H9 (cell line): Measurements from ENCODE around the gene MED13L. TPM values are rescaled to one million over a fixed set of nuclear protein-coding genes. Genes with fewer than 3 reads are reported as not detected.

Experiments used
- DNase-seq: peaks from one replicate; pipeline ENCODE4 v3.0.0-alpha.2; 2017
- H2AFZ ChIP-seq: one replicate; pipeline ENCODE4 v1.6.1; 2013; ENCODE audit warnings: mild to moderate bottlenecking, low read length, control low read depth, moderate library complexity
- H2AK5ac ChIP-seq: 2 replicates; pipeline ENCODE4 v1.6.1; 2013; ENCODE audit warnings: low read length, control low read depth, mixed read lengths; ENCODE audit not compliant: insufficient read length
- H2BK120ac ChIP-seq: one replicate; pipeline ENCODE4 v1.6.1; 2013; ENCODE audit warnings: low read depth, mild to moderate bottlenecking, low read length, control low read depth, inconsistent platforms; ENCODE audit not compliant: poor library complexity, severe bottlenecking
- H2BK12ac ChIP-seq: 2 replicates; pipeline ENCODE4 v1.6.1; 2013; ENCODE audit warnings: low read length, control low read depth, mixed read lengths, low read depth; ENCODE audit not compliant: insufficient read length
- H2BK15ac ChIP-seq: 2 replicates; pipeline ENCODE4 v1.6.1; 2013; ENCODE audit warnings: low read depth, low read length, control low read depth
- H2BK20ac ChIP-seq: one replicate; pipeline ENCODE4 v1.6.1; 2013; ENCODE audit warnings: low read depth, mild to moderate bottlenecking, low read length, control low read depth, inconsistent platforms; ENCODE audit not compliant: poor library complexity, severe bottlenecking
- H2BK5ac ChIP-seq: 2 replicates; pipeline ENCODE4 v1.6.1; 2013; ENCODE audit warnings: low read length, control low read depth, mixed read lengths; ENCODE audit not compliant: insufficient read length
- H3K14ac ChIP-seq: 2 replicates; pipeline ENCODE4 v1.6.1; 2013; ENCODE audit warnings: low read length, control low read depth; ENCODE audit not compliant: insufficient read depth
- H3K18ac ChIP-seq: 2 replicates; pipeline ENCODE4 v1.6.1; 2013; ENCODE audit warnings: low read depth, mild to moderate bottlenecking, mixed read lengths, low read length, control low read depth; ENCODE audit not compliant: insufficient read length
- H3K23ac ChIP-seq: 2 replicates; pipeline ENCODE4 v1.6.1; 2013; ENCODE audit warnings: low read length, control low read depth, mixed read lengths, low read depth; ENCODE audit not compliant: insufficient read length
- H3K23me2 ChIP-seq: 2 replicates; pipeline ENCODE4 v1.6.1; 2013; ENCODE audit warnings: low read depth, mild to moderate bottlenecking, mixed read lengths, low read length, control low read depth; ENCODE audit not compliant: insufficient read length, poor library complexity, severe bottlenecking
- H3K27ac ChIP-seq: 2 replicates; pipeline ENCODE4 v1.5.1; 2013; ENCODE audit warnings: low read length, control low read depth, mixed read lengths, low read depth; ENCODE audit not compliant: insufficient read length
- H3K27me3 ChIP-seq: 2 replicates; pipeline ENCODE4 v1.6.1; 2013; ENCODE audit warnings: low read length, control low read depth, inconsistent platforms; ENCODE audit not compliant: insufficient read depth
- H3K4ac ChIP-seq: 2 replicates; pipeline ENCODE4 v1.6.1; 2013; ENCODE audit warnings: low read depth, mild to moderate bottlenecking, control low read depth, inconsistent platforms, low read length, moderate library complexity
- H3K4me1 ChIP-seq: 2 replicates; pipeline ENCODE4 v1.6.1; 2013; ENCODE audit warnings: low read length, control low read depth, inconsistent platforms; ENCODE audit not compliant: insufficient read depth
- H3K4me2 ChIP-seq: 2 replicates; pipeline ENCODE4 v1.6.1; 2013; ENCODE audit warnings: low read length, control low read depth, mixed read lengths; ENCODE audit not compliant: insufficient read length, insufficient read depth
- H3K56ac ChIP-seq: 2 replicates; pipeline ENCODE4 v1.6.1; 2013; ENCODE audit warnings: low read depth, mild to moderate bottlenecking, mixed read lengths, low read length, control low read depth; ENCODE audit not compliant: insufficient read length
- H3K79me1 ChIP-seq: 2 replicates; pipeline ENCODE4 v1.6.1; 2013; ENCODE audit warnings: low read depth, mild to moderate bottlenecking, moderate library complexity, low read length, control low read depth, inconsistent platforms; ENCODE audit not compliant: insufficient read depth, poor library complexity, severe bottlenecking
- H3K79me2 ChIP-seq: 2 replicates; pipeline ENCODE4 v1.6.1; 2013; ENCODE audit warnings: low read length, control low read depth, inconsistent platforms; ENCODE audit not compliant: insufficient read depth
- H3K9ac ChIP-seq: 2 replicates; pipeline ENCODE4 v1.6.1; 2013; ENCODE audit warnings: low read length, control low read depth, mixed read lengths; ENCODE audit not compliant: insufficient read length; ENCODE audit errors: extremely low read depth
- H3K9me3 ChIP-seq: one replicate; pipeline ENCODE4 v1.6.1; 2013; ENCODE audit warnings: low read depth, low read length, inconsistent platforms; ENCODE audit not compliant: control insufficient read depth
- H3T11ph ChIP-seq: one replicate; pipeline ENCODE4 v1.6.1; 2013; ENCODE audit warnings: mild to moderate bottlenecking, low read length, control low read depth, inconsistent platforms
- H4K20me1 ChIP-seq: one replicate; pipeline ENCODE4 v1.6.1; 2013; ENCODE audit not compliant: control insufficient read depth, insufficient read length, insufficient read depth
- H4K5ac ChIP-seq: 2 replicates; pipeline ENCODE4 v1.6.1; 2013; ENCODE audit warnings: low read depth, mild to moderate bottlenecking, mixed read lengths, low read length, control low read depth; ENCODE audit not compliant: insufficient read length
- H4K8ac ChIP-seq: replicated peaks from 2 replicates; pipeline ENCODE4 v1.6.1; 2013; ENCODE audit warnings: low read length, control low read depth, mixed read lengths, low read depth; ENCODE audit not compliant: insufficient read length
- H4K91ac ChIP-seq: 2 replicates; pipeline ENCODE4 v1.6.1; 2013; ENCODE audit warnings: low read depth, mild to moderate bottlenecking, moderate library complexity, mixed read lengths, low read length, control low read depth; ENCODE audit not compliant: insufficient read length
- H3K27ac Mint-ChIP-seq, 3 experiments: 2 replicates in 2 of 3; 3 replicates in 1 of 3; pipeline ENCODE4 v1.8.0; 2020 to 2021; ENCODE audit warnings: mixed read lengths in 3 of 3, mild to moderate bottlenecking in 1 of 3, moderate library complexity in 1 of 3
- H3K27me3 Mint-ChIP-seq: 2 replicates; pipeline ENCODE4 v1.8.0; 2021; ENCODE audit warnings: low read depth, mild to moderate bottlenecking, moderate library complexity, mixed read lengths
- H3K36me3 Mint-ChIP-seq, 3 experiments: 2 replicates in 2 of 3; 3 replicates in 1 of 3; pipeline ENCODE4 v1.8.0; 2020 to 2021; ENCODE audit warnings: low read depth in 3 of 3, mixed read lengths in 3 of 3; ENCODE audit not compliant: insufficient read depth in 1 of 3
- H3K4me1 Mint-ChIP-seq, 2 experiments: 2 replicates each; pipeline ENCODE4 v1.8.0; 2020; ENCODE audit warnings: mixed read lengths in 2 of 2
- H3K4me3 Mint-ChIP-seq, 2 experiments: 2 replicates in 1 of 2; 3 replicates in 1 of 2; pipeline ENCODE4 v1.8.0; 2020 to 2021; ENCODE audit warnings: mild to moderate bottlenecking in 2 of 2, mixed read lengths in 2 of 2, moderate library complexity in 1 of 2
- H3K9me3 Mint-ChIP-seq, 2 experiments: 2 replicates in 1 of 2; 3 replicates in 1 of 2; pipeline ENCODE4 v1.8.0; 2020; ENCODE audit warnings: mild to moderate bottlenecking in 2 of 2, mixed read lengths in 2 of 2, moderate library complexity in 1 of 2
- WGBS: extraction: QIAGEN DNeasy Blood & Tissue Kit; methylation state at CpG from one replicate; pipeline ENCODE4 v1.1.7; 2013; ENCODE audit warnings: missing lambda C conversion rate, low lambda C conversion rate, mixed read lengths; ENCODE audit not compliant: insufficient read length; ENCODE audit errors: extremely low coverage; 5-methylcytosine and 5-hydroxymethylcytosine counted together
- total RNA-seq: library from RNA; stranded (reverse); gene quantifications from 2 replicates; pipeline ENCODE4 v1.2.1, GENCODE V29; 2021
- TF ChIP-seq, protein P1 (sequence below): fragments of 200-600 bp; sonication (generic); conservative IDR thresholded peaks from 3 replicates; pipeline ENCODE4 v1.8.0; 2021; ENCODE audit warnings: antibody characterized with exemption, mild to moderate bottlenecking

MED13L gene
- total RNA-seq, 1 experiment from 2014 or later: 52.4 TPM

GRCh38 chr12:115918763-115919162 is 358.7 kb downstream of the MED13L start:
- no peak overlapping the region for H3K4ac ChIP-seq
- no CpG with 5 or more reads among the region's 7 CpGs for WGBS
- no peaks in the 10 kb centered on the region for H3K79me1 ChIP-seq
- peaks cover 25 to 26% of the 10 kb centered on the region in 2 experiments for H3K9me3 Mint-ChIP-seq
- peaks cover 3% of the 10 kb centered on the region; the same call in 1 of the 2 replicates for H3K4me1 ChIP-seq
- H2BK12ac ChIP-seq: no peak overlapping the region
- H2BK15ac ChIP-seq: no peak overlapping the region
- peaks cover 4 to 6% of the 10 kb centered on the region in 2 experiments for H3K4me1 Mint-ChIP-seq
- no peaks in the 10 kb centered on the region for H4K20me1 ChIP-seq
- H3K27me3 Mint-ChIP-seq: peaks cover 42% of the 10 kb centered on the region
- peaks cover 8 to 19% (median 11%) of the 10 kb centered on the region in 3 experiments for H3K36me3 Mint-ChIP-seq
- H3K9me3 ChIP-seq: peaks cover 13% of the 10 kb centered on the region
- no peak overlapping the region for H3K14ac ChIP-seq
- H4K91ac ChIP-seq: no peak overlapping the region
- H3K9ac ChIP-seq: no peak overlapping the region
- H3T11ph ChIP-seq: no peak overlapping the region
- no peak overlapping the region for H3K27ac ChIP-seq
- no peak overlapping the region for H3K4me2 ChIP-seq
- H3K18ac ChIP-seq: no peak overlapping the region
- H3K4me3 Mint-ChIP-seq: no peak overlapping the region
- DNase-seq: no peak
- H4K8ac ChIP-seq: no peak overlapping the region
- no peaks in the 10 kb centered on the region for H3K79me2 ChIP-seq
- H3K56ac ChIP-seq: no peak overlapping the region
- no peaks in the 10 kb centered on the region for H3K23me2 ChIP-seq
- no peak overlapping the region for H3K23ac ChIP-seq
- no peak overlapping the region for H2BK120ac ChIP-seq
- H2BK5ac ChIP-seq: no peak overlapping the region
- H2AK5ac ChIP-seq: no peak overlapping the region
- no peak overlapping the region for H3K27ac Mint-ChIP-seq
- TF ChIP-seq, protein P1, sequence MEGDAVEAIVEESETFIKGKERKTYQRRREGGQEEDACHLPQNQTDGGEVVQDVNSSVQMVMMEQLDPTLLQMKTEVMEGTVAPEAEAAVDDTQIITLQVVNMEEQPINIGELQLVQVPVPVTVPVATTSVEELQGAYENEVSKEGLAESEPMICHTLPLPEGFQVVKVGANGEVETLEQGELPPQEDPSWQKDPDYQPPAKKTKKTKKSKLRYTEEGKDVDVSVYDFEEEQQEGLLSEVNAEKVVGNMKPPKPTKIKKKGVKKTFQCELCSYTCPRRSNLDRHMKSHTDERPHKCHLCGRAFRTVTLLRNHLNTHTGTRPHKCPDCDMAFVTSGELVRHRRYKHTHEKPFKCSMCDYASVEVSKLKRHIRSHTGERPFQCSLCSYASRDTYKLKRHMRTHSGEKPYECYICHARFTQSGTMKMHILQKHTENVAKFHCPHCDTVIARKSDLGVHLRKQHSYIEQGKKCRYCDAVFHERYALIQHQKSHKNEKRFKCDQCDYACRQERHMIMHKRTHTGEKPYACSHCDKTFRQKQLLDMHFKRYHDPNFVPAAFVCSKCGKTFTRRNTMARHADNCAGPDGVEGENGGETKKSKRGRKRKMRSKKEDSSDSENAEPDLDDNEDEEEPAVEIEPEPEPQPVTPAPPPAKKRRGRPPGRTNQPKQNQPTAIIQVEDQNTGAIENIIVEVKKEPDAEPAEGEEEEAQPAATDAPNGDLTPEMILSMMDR: no peak
- no peak overlapping the region for H2BK20ac ChIP-seq
- H4K5ac ChIP-seq: no peak overlapping the region
- no peaks in the 10 kb centered on the region for H3K27me3 ChIP-seq
- no peak overlapping the region for H2AFZ ChIP-seq
